GM12891 (cell line): ENCODE measurements around the gene GPN3.

Source experiments
- POLR2A ChIP-seq: IDR thresholded peaks from 2 replicates; pipeline ENCODE4 v1.6.1; 2011; ENCODE audit warnings: low read depth, low read length, control low read depth
- POLR2AphosphoS5 ChIP-seq: IDR thresholded peaks from 2 replicates; pipeline ENCODE4 v1.6.1; 2011; ENCODE audit warnings: low read depth, low read length, control low read depth
- POU2F2 ChIP-seq: IDR thresholded peaks from 2 replicates; pipeline ENCODE4 v1.6.1; 2011; ENCODE audit warnings: low read depth, mild to moderate bottlenecking, control low read depth, low read length, moderate library complexity
- SPI1 ChIP-seq: IDR thresholded peaks from 2 replicates; pipeline ENCODE4 v1.6.1; 2011; ENCODE audit warnings: low read depth, low read length, control low read depth
- TAF1 ChIP-seq: IDR thresholded peaks from 2 replicates; pipeline ENCODE4 v1.6.1; 2011; ENCODE audit warnings: low read depth, low read length, control low read depth

DNA sequence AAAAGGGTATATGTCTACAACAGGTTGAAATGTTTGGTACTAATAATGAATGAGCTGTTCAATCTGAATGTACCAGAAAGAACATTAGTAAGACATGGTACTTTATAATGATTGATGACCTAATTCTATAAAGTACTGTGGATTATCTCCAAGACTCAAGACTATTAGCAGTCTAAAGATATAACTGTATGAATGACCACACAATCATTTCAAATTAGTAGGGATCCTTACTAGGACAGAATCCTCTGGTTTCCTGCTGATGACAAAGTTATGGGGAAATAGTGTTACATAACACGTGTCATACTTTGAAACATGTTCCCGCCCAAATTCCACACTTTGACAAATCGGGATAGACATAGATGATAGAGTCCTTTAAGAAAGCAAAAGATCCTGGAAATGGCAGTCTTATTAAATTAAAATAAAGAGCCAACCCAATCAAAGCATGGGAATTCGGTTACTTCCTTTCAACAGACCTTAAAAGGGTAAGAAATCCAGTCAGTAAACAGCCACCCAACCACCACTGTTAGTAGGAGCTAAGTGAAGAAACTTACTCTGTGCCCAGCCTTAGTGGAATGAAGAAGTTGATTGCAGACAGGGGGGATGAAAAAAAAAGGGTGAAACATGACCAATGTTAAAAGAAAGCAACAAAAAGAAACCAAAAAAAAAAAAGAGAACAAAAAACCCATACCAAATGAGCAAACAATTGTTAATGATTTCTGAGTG, 31.1 kb upstream of the GPN3 start:
- TF ChIP-seq POLR2A (no peak), POLR2AphosphoS5 (no peak), TAF1 (no peak), POU2F2 (no peak), SPI1 (no peak)
